AG04450 (cell line): ENCODE data around the gene GUCA2A. TPM values are rescaled to one million over a fixed set of nuclear protein-coding genes. Genes with fewer than 3 reads are reported as not detected.

Experiments
- CTCF ChIA-PET: fragments of 300-600, 350-600 bp; formaldehyde crosslinking; extraction: SDS; loops from one replicate; lab custom pipeline; 2022; ENCODE audit warnings: antibody characterized with exemption, inconsistent platforms; lab: Charles Lee
- POLR2A ChIA-PET: fragments of 350-600 bp; formaldehyde crosslinking; extraction: SDS; loops from one replicate; lab custom pipeline; 2021; ENCODE audit warnings: antibody characterized with exemption, inconsistent platforms; lab: Yijun Ruan, JAX
- DNase-seq: peaks from one replicate; pipeline ENCODE4 v3.0.0-alpha.2; 2011; ENCODE audit warnings: low read depth, low spot score
- H3K27ac ChIP-seq: one replicate; pipeline ENCODE4 v1.5.1; 2012; ENCODE audit warnings: low read depth, low read length, control low read depth
- H3K27me3 ChIP-seq: one replicate; pipeline ENCODE4 v1.6.0; 2012; ENCODE audit warnings: low read length; ENCODE audit not compliant: control insufficient read depth, insufficient read depth
- H3K4me3 ChIP-seq: 2 replicates; pipeline ENCODE4 v1.5.1; 2011; ENCODE audit warnings: mild to moderate bottlenecking, low read depth, low read length, control low read depth
- H3K9me3 ChIP-seq: 2 replicates; pipeline ENCODE4 v1.5.1; 2012; ENCODE audit warnings: low read length; ENCODE audit not compliant: control insufficient read depth, insufficient read depth
- CTCF ChIP-seq: IDR thresholded peaks from 2 replicates; pipeline ENCODE4 v1.5.1; 2011; ENCODE audit warnings: low read depth, low read length, control low read depth, inconsistent platforms
- polyA plus RNA-seq: library from polyadenylated mRNA; depleted of rRNA; stranded (reverse); fragments of >200 nt; gene quantifications from 2 replicates; pipeline ENCODE4 v1.2.3, GENCODE V29; 2011

The GUCA2A gene
- polyA plus RNA-seq, 1 experiment: not detected

GRCh38 chr1:42163536-42164503, 725 bp downstream of the GUCA2A start:
- H3K9me3 ChIP-seq: peaks cover 2% of the 10 kb centered on the region
- H3K27me3 ChIP-seq: peaks cover 12% of the 10 kb centered on the region
- H3K4me3 ChIP-seq: no peak overlapping the region
- H3K27ac ChIP-seq: no peak overlapping the region
- no peak for DNase-seq
- CTCF ChIA-PET: interaction anchor here (4.6 kb wide), 1 partner anchor 10 kb away, joined by 35 read pairs; no protein-coding TSS in a partner anchor
- TF ChIP-seq CTCF: no peak
- POLR2A ChIA-PET: no interaction called here

- no peak for TF ChIP-seq CTCF
- ChIA-PET POLR2A (no interaction called here), CTCF (interaction anchor here (4.6 kb wide), 1 partner anchor 11 kb away, joined by 35 read pairs; no protein-coding TSS in a partner anchor)
- no peak overlapping the region for H3K4me3 ChIP-seq
- H3K27me3 ChIP-seq: peaks cover 15% of the 10 kb centered on the region
- H3K27ac ChIP-seq: no peak overlapping the region
- DNase-seq: no peak
- H3K9me3 ChIP-seq: peaks cover 2% of the 10 kb centered on the region
These were observed 1.4 kb downstream of the GUCA2A start for GRCh38 chr1:42163114-42163513.

DNA sequence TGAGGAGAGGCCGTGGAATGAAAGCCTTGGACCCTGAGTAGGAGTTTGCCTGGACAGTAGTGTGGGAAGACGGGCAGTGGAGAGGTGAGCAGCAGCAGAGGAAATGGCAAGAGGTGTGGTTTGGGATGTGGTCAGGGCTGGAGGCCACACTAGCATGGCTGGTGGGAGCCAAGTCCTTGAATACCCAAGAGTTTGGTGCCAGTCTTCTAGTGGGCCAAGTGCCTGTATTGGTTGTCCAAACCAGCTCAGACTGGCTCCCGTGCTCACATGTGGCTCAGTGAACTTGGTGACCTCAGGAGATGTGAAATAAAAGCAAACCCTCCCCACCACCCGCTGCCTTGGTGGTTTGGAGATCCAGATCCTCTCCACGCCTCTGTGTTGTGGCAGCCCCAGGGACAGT, 2.4 kb downstream of the GUCA2A start:
- POLR2A ChIA-PET: no interaction called here

DNA sequence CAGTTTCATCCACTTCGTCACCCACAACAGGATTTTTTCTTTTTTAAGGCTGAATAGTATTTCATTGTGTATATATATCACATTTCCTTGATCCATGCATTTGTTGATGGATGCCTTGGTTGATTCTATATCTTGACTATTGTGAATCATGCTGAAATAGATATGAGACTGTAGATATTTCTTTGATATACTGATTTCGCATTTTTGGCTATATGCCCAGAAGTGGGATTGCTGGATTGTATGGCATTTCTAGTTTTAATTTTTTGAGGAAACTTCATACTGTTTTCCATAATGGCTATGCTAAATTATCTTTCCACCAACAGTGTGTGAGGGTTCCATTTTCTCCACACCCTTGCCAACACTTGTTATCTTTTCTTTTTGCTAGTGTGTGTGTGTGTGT, 6.4 kb downstream of the GUCA2A start:
- Histone ChIP-seq H3K4me3 (no peak overlapping the region), H3K9me3 (no peaks in the 10 kb centered on the region; the same call in none of the 2 replicates), H3K27me3 (peaks cover 13% of the 10 kb centered on the region), H3K27ac (no peak overlapping the region)
- ChIA-PET CTCF (interaction anchor here (1.0 kb wide), 1 partner anchor 16 kb away, joined by 5 read pairs; no protein-coding TSS in a partner anchor), POLR2A (no interaction called here)
- DNase-seq: no peak
- no peak for TF ChIP-seq CTCF

More for the DNA sequence above, 2.4 kb downstream of the GUCA2A start:
- CTCF ChIA-PET: interaction anchor here (4.6 kb wide), 1 partner anchor 12 kb away, joined by 35 read pairs; no protein-coding TSS in a partner anchor
- no peak overlapping the region for H3K27ac ChIP-seq
- TF ChIP-seq CTCF: no peak
- H3K4me3 ChIP-seq: no peak overlapping the region
- peaks cover 2% of the 10 kb centered on the region for H3K9me3 ChIP-seq
- H3K27me3 ChIP-seq: peaks cover 15% of the 10 kb centered on the region
- DNase-seq: no peak

- no peaks in the 10 kb centered on the region; the same call in none of the 2 replicates for H3K9me3 ChIP-seq
- POLR2A ChIA-PET: no interaction called here
These were observed 6.9 kb downstream of the GUCA2A start for GRCh38 chr1:42157667-42158066.

More at GRCh38 chr1:42157667-42158066, 6.9 kb downstream of the GUCA2A start:
- DNase-seq: no peak
- CTCF ChIA-PET: interaction anchor here (1.0 kb wide), 1 partner anchor 16 kb away, joined by 5 read pairs; no protein-coding TSS in a partner anchor
- Histone ChIP-seq H3K27me3 (peaks cover 11% of the 10 kb centered on the region), H3K27ac (no peak overlapping the region), H3K4me3 (no peak overlapping the region)
- no peak for TF ChIP-seq CTCF
